Loucy (cell line): Measurements from ENCODE around the gene HECTD1.

Source experiments
- H2AFZ ChIP-seq: fragments of 200-600 bp; sonication (generic); 2 replicates; pipeline ENCODE4 v1.6.0; 2016; ENCODE audit warnings: antibody characterized with exemption, mild to moderate bottlenecking, low read length, moderate library complexity
- H3F3A ChIP-seq: fragments of 200-600 bp; 2 replicates; pipeline ENCODE4 v1.6.0; 2016; ENCODE audit warnings: antibody characterized with exemption, low read depth, mild to moderate bottlenecking
- H3K27me3 ChIP-seq: fragments of 200-600 bp; sonication (generic); 2 replicates; pipeline ENCODE4 v1.6.1; 2014; ENCODE audit warnings: low read length, mild to moderate bottlenecking; ENCODE audit not compliant: insufficient read depth, poor library complexity, severe bottlenecking
- H3K36me3 ChIP-seq: fragments of 200-600 bp; sonication (generic); 2 replicates; pipeline ENCODE4 v1.6.1; 2016; ENCODE audit warnings: low read length; ENCODE audit not compliant: insufficient read depth
- H3K4me1 ChIP-seq: fragments of 200-600 bp; sonication (generic); 2 replicates; pipeline ENCODE4 v1.5.1; 2014; ENCODE audit warnings: low read length, mild to moderate bottlenecking; ENCODE audit not compliant: insufficient read depth, poor library complexity, severe bottlenecking
- H3K4me2 ChIP-seq: fragments of 200-600 bp; sonication (generic); 2 replicates; pipeline ENCODE4 v1.6.0; 2014; ENCODE audit warnings: antibody characterized with exemption, low read length, low read depth, mild to moderate bottlenecking; ENCODE audit not compliant: poor library complexity, severe bottlenecking
- H3K4me3 ChIP-seq: fragments of 200-600 bp; sonication (generic); 2 replicates; pipeline ENCODE4 v1.5.1; 2014; ENCODE audit warnings: low read length, mild to moderate bottlenecking, mixed read lengths; ENCODE audit not compliant: poor library complexity, severe bottlenecking
- H3K79me2 ChIP-seq: fragments of 200-600 bp; sonication (generic); 2 replicates; pipeline ENCODE4 v1.6.1; 2014; ENCODE audit warnings: low read length; ENCODE audit not compliant: insufficient read depth
- H3K9ac ChIP-seq: fragments of 200-600 bp; sonication (generic); 2 replicates; pipeline ENCODE4 v1.6.0; 2014; ENCODE audit warnings: mild to moderate bottlenecking, low read depth, low read length, moderate library complexity; ENCODE audit not compliant: poor library complexity, severe bottlenecking
- H3K9me2 ChIP-seq: fragments of 200-600 bp; sonication (generic); replicated peaks from 2 replicates; pipeline ENCODE4 v1.6.1; 2016; ENCODE audit warnings: low read depth, low read length, mixed read lengths
- H3K9me3 ChIP-seq: fragments of 200-600 bp; sonication (generic); 2 replicates; pipeline ENCODE4 v1.6.1; 2014; ENCODE audit warnings: mild to moderate bottlenecking, antibody characterized with exemption, low read length, low read depth; ENCODE audit not compliant: insufficient read depth
- H4K20me1 ChIP-seq: fragments of 200-600 bp; sonication (generic); 2 replicates; pipeline ENCODE4 v1.6.0; 2014; ENCODE audit warnings: antibody characterized with exemption, low read length, mild to moderate bottlenecking; ENCODE audit not compliant: insufficient read depth, poor library complexity, severe bottlenecking
- EZH2phosphoT487 ChIP-seq: fragments of 200-600 bp; IDR thresholded peaks from 2 replicates; pipeline ENCODE4 v1.6.1; 2018; ENCODE audit warnings: antibody characterized with exemption, mild to moderate bottlenecking, moderate library complexity, borderline replicate concordance
- TF ChIP-seq, protein P1 (sequence below): fragments of 200-600 bp; sonication (generic); conservative IDR thresholded peaks from 2 replicates; pipeline ENCODE4 v1.5.1; 2014; ENCODE audit warnings: mild to moderate bottlenecking, antibody characterized with exemption, low read length

The HECTD1 gene

GRCh38 chr14:31080484-31080883 is 127.1 kb downstream of the HECTD1 start:
- no peaks in the 10 kb centered on the region for H3K4me1 ChIP-seq
- H3K79me2 ChIP-seq, result no peaks in the 10 kb centered on the region
- TF ChIP-seq, protein P1, sequence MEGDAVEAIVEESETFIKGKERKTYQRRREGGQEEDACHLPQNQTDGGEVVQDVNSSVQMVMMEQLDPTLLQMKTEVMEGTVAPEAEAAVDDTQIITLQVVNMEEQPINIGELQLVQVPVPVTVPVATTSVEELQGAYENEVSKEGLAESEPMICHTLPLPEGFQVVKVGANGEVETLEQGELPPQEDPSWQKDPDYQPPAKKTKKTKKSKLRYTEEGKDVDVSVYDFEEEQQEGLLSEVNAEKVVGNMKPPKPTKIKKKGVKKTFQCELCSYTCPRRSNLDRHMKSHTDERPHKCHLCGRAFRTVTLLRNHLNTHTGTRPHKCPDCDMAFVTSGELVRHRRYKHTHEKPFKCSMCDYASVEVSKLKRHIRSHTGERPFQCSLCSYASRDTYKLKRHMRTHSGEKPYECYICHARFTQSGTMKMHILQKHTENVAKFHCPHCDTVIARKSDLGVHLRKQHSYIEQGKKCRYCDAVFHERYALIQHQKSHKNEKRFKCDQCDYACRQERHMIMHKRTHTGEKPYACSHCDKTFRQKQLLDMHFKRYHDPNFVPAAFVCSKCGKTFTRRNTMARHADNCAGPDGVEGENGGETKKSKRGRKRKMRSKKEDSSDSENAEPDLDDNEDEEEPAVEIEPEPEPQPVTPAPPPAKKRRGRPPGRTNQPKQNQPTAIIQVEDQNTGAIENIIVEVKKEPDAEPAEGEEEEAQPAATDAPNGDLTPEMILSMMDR, result no peak
- TF ChIP-seq EZH2phosphoT487, result no peak
- no peaks in the 10 kb centered on the region for H3K9me3 ChIP-seq
- no peaks in the 10 kb centered on the region for H3K36me3 ChIP-seq
- no peak overlapping the region for H3K4me3 ChIP-seq
- H3F3A ChIP-seq, result no peaks in the 10 kb centered on the region
- H3K27me3 ChIP-seq, result no peaks in the 10 kb centered on the region
- H3K4me2 ChIP-seq, result no peak overlapping the region
- no peak overlapping the region for H2AFZ ChIP-seq
- H4K20me1 ChIP-seq, result no peaks in the 10 kb centered on the region
- no peaks in the 10 kb centered on the region for H3K9me2 ChIP-seq
- H3K9ac ChIP-seq, result no peak overlapping the region

- no peaks in the 10 kb centered on the region for H4K20me1 ChIP-seq
- no peaks in the 10 kb centered on the region; the same call in 1 of the 2 replicates for H3K36me3 ChIP-seq
- H3F3A ChIP-seq, result no peaks in the 10 kb centered on the region
- H3K9me2 ChIP-seq, result no peaks in the 10 kb centered on the region
- no peak for TF ChIP-seq EZH2phosphoT487
- TF ChIP-seq, protein P1, result no peak
- no peak overlapping the region for H2AFZ ChIP-seq
- no peaks in the 10 kb centered on the region for H3K4me1 ChIP-seq
- H3K27me3 ChIP-seq, result no peaks in the 10 kb centered on the region
- no peaks in the 10 kb centered on the region for H3K9me3 ChIP-seq
- no peak overlapping the region for H3K9ac ChIP-seq
- H3K79me2 ChIP-seq, result no peaks in the 10 kb centered on the region
- H3K4me3 ChIP-seq, result no peak overlapping the region
- no peak overlapping the region for H3K4me2 ChIP-seq
Observed at GRCh38 chr14:31080056-31080455, 127.5 kb downstream of the HECTD1 start.

DNA sequence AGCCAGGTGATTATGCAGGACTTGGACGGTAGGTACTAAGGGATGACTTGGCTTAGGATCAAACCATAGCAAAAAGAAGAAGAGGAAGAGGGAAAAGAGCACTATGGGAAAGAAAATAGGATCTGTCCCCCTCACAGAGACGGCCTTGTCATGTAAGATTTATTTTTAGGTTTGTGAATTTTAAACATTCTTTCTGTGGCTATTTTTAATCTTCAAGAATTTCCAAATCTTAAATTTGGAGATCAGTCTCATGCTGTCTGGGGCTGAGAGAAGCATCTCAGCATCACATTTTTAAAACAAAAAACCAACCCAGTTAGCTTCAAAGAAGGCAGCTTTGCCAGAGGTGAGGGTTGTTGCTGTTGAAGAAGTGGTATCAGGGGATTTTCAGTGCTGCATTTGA is 128.8 kb downstream of the HECTD1 start:
- Histone ChIP-seq H3K4me1 (no peaks in the 10 kb centered on the region), H3K4me3 (no peak overlapping the region), H3K9ac (no peak overlapping the region), H4K20me1 (no peaks in the 10 kb centered on the region), H3K79me2 (no peaks in the 10 kb centered on the region), H3K4me2 (no peak overlapping the region), H2AFZ (no peak overlapping the region), H3K36me3 (no peaks in the 10 kb centered on the region; the same call in 1 of the 2 replicates), H3K9me2 (no peaks in the 10 kb centered on the region), H3K9me3 (no peaks in the 10 kb centered on the region), H3K27me3 (no peaks in the 10 kb centered on the region), H3F3A (no peaks in the 10 kb centered on the region)
- TF ChIP-seq EZH2phosphoT487, result no peak
- TF ChIP-seq, protein P1, result no peak
